HG03469 (cell line): ENCODE results near the gene COA8.

ENCODE experiments used
- ATAC-seq: cut with Tn5 transposase; IDR thresholded peaks from one replicate; pipeline ENCODE4 v1.9.1; 2021; ENCODE audit warnings: mild to moderate bottlenecking, moderate library complexity, moderate number of reproducible peaks; ENCODE audit not compliant: unreplicated experiment

The COA8 gene

GRCh38 chr14:103547941-103548462 lies 14.8 kb upstream of the COA8 start:
- no peak for ATAC-seq

- ATAC-seq: no peak
These were observed 14.1 kb upstream of the COA8 start for GRCh38 chr14:103548463-103549351.

GRCh38 chr14:103549361-103550311 lies 13.1 kb upstream of the COA8 start:
- no peak for ATAC-seq

DNA sequence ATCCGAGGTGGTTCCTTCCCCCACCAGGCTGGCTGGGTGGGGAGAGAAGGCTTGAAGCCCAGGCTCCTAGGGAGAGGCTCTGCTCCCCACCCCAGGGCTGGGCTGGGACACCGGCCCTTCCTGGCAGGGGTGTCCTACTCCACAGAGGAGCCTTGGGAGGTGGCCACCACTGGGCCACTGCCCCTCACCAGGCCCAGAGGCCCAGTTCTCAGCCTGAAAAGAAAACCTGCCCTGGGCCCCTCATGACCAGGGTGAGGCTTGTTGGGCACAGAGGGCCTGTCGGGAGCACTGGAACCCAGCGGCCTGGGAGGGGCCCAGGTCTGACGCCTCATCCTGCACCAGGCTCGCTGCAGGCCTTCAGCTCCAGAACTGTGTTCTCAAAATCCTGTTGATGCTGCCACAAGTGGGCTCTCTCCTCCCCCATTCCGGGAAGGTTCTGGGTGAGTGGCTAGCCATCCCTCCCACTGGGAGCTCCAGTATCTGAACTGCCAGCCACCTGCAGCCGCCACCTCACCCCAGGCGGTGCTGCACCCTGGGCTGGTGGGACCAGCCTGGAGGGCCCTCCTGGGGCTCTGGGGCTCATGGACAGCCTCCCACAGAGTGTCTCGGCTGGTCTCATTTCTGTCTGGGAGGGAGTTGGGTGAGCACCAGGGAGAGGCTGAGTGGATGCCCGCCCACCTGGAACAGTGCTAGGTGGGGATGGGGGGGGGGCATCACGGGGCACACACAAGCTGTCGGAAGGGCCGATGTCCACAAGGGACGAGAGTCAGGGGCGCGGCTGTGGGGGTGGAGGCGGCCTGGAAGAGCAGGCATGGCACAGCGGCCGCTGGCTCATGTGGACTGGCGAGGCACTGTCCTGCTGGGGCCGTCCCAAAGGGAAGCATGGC lies 12.1 kb upstream of the COA8 start:
- ATAC-seq: no peak

DNA sequence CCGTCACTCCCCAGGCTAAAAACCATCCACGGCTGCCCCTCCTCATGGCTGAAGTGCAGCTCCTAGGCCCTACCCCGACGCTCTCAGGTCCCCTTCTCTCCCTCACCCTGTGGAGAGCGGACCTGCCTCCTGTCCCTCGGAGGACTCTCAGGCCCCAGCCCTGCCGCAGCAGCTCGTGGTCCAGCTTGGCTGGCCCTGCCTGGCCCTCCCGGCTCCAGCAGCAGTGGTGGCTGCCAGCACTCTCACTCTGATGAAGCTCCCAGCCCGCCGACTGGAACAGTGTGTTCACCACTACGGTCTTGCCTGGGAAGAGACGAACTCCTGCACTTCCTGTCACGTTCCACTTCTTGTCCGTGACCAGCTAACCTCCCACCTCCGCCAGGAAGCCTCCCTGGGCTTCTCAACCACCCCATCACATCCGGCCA lies 11.4 kb upstream of the COA8 start:
- no peak for ATAC-seq

- no peak for ATAC-seq
These were observed 10.5 kb upstream of the COA8 start for GRCh38 chr14:103552011-103552845.

DNA sequence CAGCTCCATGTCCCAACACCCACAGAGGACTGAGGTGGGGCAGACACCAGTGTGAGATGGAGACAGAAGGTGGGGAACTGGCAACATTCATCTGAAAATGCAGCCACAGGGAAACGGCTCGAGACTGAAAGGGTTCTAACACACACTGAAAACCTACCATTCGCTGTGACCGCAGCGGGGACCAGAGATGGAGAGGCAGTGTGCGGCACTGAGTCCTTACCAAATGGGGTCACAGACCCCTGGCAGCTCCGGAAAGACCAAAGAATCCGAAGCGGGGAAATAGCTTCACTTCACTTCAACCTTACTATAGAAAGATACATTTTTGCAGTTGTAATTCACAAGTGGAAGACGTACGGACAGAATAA lies 9.9 kb upstream of the COA8 start:
- no peak for ATAC-seq

- ATAC-seq: no peak
These were observed 7.0 kb upstream of the COA8 start for GRCh38 chr14:103555559-103556337.

DNA sequence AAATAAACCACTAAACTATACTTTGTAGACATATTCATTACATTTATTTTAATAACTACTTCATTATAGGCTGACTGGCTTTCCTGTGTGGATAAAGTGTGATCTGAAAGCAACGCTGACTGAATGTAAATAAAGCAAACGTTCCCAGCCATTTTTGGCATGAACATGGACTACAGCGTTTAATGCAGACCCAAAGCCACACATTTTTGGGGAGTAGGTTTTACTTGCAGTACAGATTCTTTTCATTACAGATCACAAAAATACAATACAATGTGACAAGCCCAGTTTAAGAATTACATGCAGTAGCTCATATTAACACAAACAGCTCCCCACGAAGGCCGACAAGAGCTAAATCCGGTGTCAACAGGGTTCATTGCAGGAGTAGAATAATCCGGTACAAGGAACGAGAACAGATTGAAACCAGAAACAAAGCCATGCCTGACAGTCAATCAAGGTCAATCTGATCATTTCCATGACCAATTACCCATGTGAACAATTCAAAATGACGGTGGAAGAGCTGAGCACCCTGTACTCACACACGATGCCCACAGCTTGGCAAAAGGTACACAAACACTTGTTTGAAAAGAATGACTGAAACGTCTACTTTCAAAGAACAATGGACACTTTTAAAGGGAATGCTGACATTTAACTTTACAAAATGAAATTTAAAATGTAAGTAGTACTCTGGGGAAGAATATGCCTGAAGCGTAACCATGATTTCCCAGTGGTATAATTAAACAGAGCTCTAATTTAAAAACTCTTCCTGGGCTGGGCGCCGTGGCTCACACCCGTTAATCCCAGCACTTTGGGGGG lies 5.6 kb upstream of the COA8 start:
- no peak for ATAC-seq

DNA sequence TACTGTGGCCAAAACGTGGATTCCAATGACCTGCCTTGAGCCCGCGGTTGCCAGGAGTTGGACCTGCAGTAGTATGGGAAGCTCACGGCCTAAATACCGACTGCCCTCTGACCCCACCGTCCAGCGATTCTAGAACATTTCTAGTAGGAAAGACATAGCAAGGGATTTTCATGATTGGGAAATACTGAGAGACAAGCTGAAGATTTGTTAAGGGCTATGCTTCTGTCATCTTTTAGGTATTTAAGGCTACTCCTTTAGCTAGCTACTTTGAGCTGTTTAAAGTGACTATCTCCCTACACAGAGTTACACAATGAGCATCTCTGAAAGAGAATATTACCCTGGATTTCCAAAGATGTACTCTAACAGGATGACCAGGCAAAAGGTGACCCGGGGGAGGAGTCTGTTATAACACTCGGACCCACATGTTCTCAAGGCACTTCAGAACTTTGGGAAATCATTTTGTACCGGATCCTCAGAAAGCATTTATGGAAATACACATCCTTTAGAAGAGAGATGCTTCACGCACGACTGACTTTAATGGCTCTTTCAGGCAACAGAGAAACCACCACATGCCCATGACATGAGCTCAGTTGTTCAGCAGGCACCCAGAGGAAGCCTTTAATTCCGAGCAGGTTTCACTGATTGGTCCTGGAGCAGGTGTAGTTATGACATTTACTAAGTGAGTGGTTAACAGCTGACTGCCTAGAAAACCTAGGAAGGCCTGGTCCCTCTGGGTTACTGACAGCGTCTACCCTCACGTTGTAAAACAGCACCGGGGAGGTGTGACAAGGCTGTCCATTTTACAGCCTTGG lies 4.5 kb upstream of the COA8 start:
- ATAC-seq: no peak

DNA sequence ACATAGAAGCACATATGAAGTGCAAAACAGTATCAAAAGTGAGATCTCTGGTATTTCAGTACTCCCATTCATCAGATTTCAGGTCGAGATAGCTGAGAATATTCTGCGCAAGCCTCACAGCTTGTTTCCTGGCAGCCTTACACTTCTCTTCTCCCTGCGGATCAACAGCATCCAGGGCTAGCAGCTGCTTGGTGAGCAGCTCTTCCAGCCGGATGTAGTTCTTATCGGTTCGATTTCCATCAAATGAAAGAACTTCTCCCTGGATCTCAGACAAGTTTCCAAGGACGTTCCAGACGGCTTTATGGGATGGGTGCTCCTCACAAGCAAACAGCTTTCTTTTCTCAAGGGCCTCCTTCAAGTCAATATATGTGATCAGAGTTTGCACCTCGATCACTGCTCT lies 3.0 kb upstream of the COA8 start:
- no peak for ATAC-seq

DNA sequence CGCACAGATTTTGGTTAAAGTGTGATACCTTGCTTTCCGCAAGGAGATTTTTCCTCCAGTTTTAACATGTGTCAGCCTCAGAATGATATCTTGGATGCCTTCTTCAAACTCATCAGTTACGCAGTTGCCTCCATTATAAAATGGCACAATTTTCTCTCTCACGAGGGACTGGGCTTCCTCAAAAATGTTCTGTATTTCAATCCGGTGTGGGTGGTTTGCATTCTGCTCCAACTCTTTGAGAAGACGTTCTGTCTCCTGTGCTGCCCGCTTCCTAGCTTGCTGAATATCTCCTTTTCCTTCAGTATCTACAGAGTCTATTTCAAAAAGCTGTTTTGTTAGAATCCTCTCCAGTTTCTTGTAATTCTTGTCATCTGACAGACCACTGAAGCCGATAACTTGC lies 2.1 kb upstream of the COA8 start:
- ATAC-seq: no peak

- ATAC-seq: no peak
These were observed 1.2 kb upstream of the COA8 start for GRCh38 chr14:103561381-103562178.

DNA sequence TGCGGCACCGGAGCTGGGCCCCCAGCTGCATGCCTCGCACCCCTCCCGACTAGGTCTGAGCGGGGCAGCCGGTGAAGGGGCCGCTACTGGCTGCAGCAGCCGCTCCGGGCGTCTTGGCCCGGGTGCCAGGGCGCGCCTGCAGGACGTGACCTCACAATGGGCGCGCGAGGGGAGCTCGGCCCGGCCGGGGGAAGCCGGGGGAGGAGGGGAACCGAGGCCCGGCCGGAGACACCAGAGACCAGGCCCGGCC lies 656 bp upstream of the COA8 start:
- ATAC-seq: peak; percentile 16

DNA sequence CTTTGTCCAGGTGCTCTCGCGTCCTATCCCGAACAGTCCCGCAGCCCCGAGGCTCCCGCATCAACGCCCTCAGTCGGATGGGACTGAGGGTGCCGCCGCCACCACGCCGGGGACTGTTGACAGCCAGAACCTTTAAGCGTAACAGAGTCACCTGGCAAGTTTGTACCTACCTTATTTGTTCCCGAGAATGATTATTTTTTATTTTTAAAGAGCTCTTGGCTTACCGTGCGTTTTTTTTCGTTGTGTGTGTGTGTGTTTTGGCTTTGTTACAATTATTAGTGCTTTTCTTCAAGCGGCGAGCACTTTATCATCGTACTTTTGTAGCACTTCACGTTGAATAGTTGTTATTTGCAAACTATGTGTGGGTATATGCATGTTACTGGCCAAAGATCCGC lies 463 bp downstream of the COA8 start:
- ATAC-seq: no peak

- ATAC-seq: no peak
These were observed 1.2 kb downstream of the COA8 start for GRCh38 chr14:103563844-103564505.
